A549 (cell line): ENCODE results near the gene PPP4R2. TPM values are rescaled to one million over a fixed set of nuclear protein-coding genes. Genes with fewer than 3 reads are reported as not detected.

ENCODE experiments used
- ATAC-seq, 2 experiments: fragments of 200-7000 bp in 1 of 2; fragments of >200 bp in 1 of 2; cut with Nextera tagmentation in 1 of 2; cut with Tn5 transposase in 1 of 2; 3 replicates each; pipeline versions ENCODE4 v1.8.0 to v1.9.1; 2018 to 2020; ENCODE audit warnings: mild to moderate bottlenecking in 1 of 2, moderate library complexity in 1 of 2
- CTCF ChIA-PET: fragments of 300-600 bp; sonication (Branson Sonifier 250); formaldehyde crosslinking; extraction: SDS; loops from one replicate; lab custom pipeline; 2021; ENCODE audit warnings: antibody characterized with exemption, inconsistent platforms; lab: Yijun Ruan, JAX
- POLR2A ChIA-PET: fragments of 350-600 bp; formaldehyde crosslinking; extraction: SDS; loops from one replicate; lab custom pipeline; 2021; ENCODE audit warnings: antibody characterized with exemption, inconsistent platforms; lab: Yijun Ruan, JAX
- DNase-seq, 2 experiments: peaks; one replicate each; pipeline versions ENCODE4 v3.0.0 to v3.0.0-alpha.2; 2011 to 2016; ENCODE audit warnings: low read depth in 1 of 2, low spot score in 1 of 2
- FAIRE-seq: peaks from 2 replicates; lab custom pipeline; 2011; peaks lifted over from hg19 to GRCh38; lab: Jason Lieb, UNC
- H3K27ac ChIP-seq, 2 experiments: fragments of >200 bp; sonication (Bioruptor Twin); formaldehyde crosslinking; 3 replicates each; pipeline ENCODE4 v1.5.1; 2016 to 2017
- H3K4me1 ChIP-seq: fragments of >200 bp; sonication (Bioruptor Twin); formaldehyde crosslinking; 3 replicates; pipeline ENCODE4 v1.6.1; 2016
- H3K4me2 ChIP-seq: fragments of >200 bp; sonication (Bioruptor Twin); formaldehyde crosslinking; 3 replicates; pipeline ENCODE4 v1.6.1; 2016
- H3K4me3 ChIP-seq: fragments of >200 bp; sonication (Bioruptor Twin); formaldehyde crosslinking; 3 replicates; pipeline ENCODE4 v1.5.1; 2016
- H3K9me3 ChIP-seq: fragments of >200 bp; sonication (Bioruptor Twin); formaldehyde crosslinking; 3 replicates; pipeline ENCODE4 v1.6.1; 2016
- BCL3 ChIP-seq: fragments of >200 bp; sonication (Bioruptor Twin); formaldehyde crosslinking; IDR thresholded peaks from 3 replicates; pipeline ENCODE4 v1.6.1; 2016
- CEBPB ChIP-seq, 2 experiments: fragments of >200 bp in 1 of 2; sonication (Bioruptor Twin) in 1 of 2; formaldehyde crosslinking in 1 of 2; IDR thresholded peaks; 2 replicates each; pipeline ENCODE4 v1.6.1; 2012 to 2016
- E2F6 ChIP-seq: IDR thresholded peaks from 2 replicates; pipeline ENCODE4 v1.6.1; 2012; ENCODE audit warnings: low read depth, borderline replicate concordance
- EHMT2 ChIP-seq: fragments of 200-600 bp; sonication (generic); IDR thresholded peaks from 2 replicates; pipeline ENCODE4 v1.6.1; 2016; ENCODE audit warnings: antibody characterized with exemption, low read depth, mild to moderate bottlenecking, moderate library complexity
- ESRRA ChIP-seq: fragments of 150-350 bp; IDR thresholded peaks from 2 replicates; pipeline ENCODE4 v1.6.1; 2014; ENCODE audit warnings: mild to moderate bottlenecking, low read length, borderline replicate concordance
- FOSB ChIP-seq: fragments of 250-450 bp; sonication (Bioruptor Pico); IDR thresholded peaks from 2 replicates; pipeline ENCODE4 v1.5.0; 2020; ENCODE audit warnings: mild to moderate bottlenecking, moderate library complexity
- HES2 ChIP-seq: fragments of >200 bp; sonication (Bioruptor Twin); formaldehyde crosslinking; IDR thresholded peaks from 2 replicates; pipeline ENCODE4 v1.6.1; 2016
- HMGXB4 ChIP-seq: fragments of 250-450 bp; sonication (Bioruptor Pico); IDR thresholded peaks from 2 replicates; pipeline ENCODE4 v1.5.0; 2021; ENCODE audit warnings: mild to moderate bottlenecking, moderate library complexity, borderline replicate concordance
- HOXA7 ChIP-seq: fragments of 250-450 bp; sonication (Bioruptor Pico); IDR thresholded peaks from 2 replicates; pipeline ENCODE4 v1.5.0; 2020; ENCODE audit warnings: mild to moderate bottlenecking, moderate library complexity
- JUN ChIP-seq, 2 experiments: fragments of >200 bp; sonication (Bioruptor Twin); formaldehyde crosslinking; IDR thresholded peaks; 2 replicates in 1 of 2; 3 replicates in 1 of 2; pipeline ENCODE4 v1.6.1; 2016 to 2017
- KDM1A ChIP-seq: fragments of 200-600 bp; sonication (generic); IDR thresholded peaks from 2 replicates; pipeline ENCODE4 v1.6.1; 2016; ENCODE audit warnings: low read depth, mild to moderate bottlenecking
- KDM5A ChIP-seq: fragments of 200-600 bp; sonication (generic); IDR thresholded peaks from 2 replicates; pipeline ENCODE4 v1.6.1; 2016; ENCODE audit warnings: antibody characterized with exemption, mild to moderate bottlenecking
- MAZ ChIP-seq: fragments of 150-350 bp; IDR thresholded peaks from 2 replicates; pipeline ENCODE4 v1.6.1; 2014; ENCODE audit warnings: antibody characterized with exemption, low read depth, low read length, borderline replicate concordance
- NR3C1 ChIP-seq: fragments of >200 bp; sonication (Bioruptor Twin); formaldehyde crosslinking; IDR thresholded peaks from 3 replicates; pipeline ENCODE4 v1.6.1; 2017
- PBX3 ChIP-seq: IDR thresholded peaks from 2 replicates; pipeline ENCODE4 v1.6.1; 2012
- POLR2A ChIP-seq: IDR thresholded peaks from 2 replicates; pipeline ENCODE4 v1.6.1; 2012; ENCODE audit warnings: mild to moderate bottlenecking, low read length
- RFX5 ChIP-seq: fragments of 450-650 bp; IDR thresholded peaks from 2 replicates; pipeline ENCODE4 v1.7.1; 2014; ENCODE audit warnings: antibody characterized with exemption, mild to moderate bottlenecking, moderate library complexity
- SMC3 ChIP-seq: fragments of >200 bp; sonication (Bioruptor Twin); formaldehyde crosslinking; IDR thresholded peaks from 3 replicates; pipeline ENCODE4 v1.6.1; 2018; ENCODE audit warnings: inconsistent platforms
- SREBF2 ChIP-seq: fragments of 450-650 bp; IDR thresholded peaks from 2 replicates; pipeline ENCODE4 v1.6.1; 2014; ENCODE audit warnings: mild to moderate bottlenecking, moderate library complexity
- TP53 ChIP-seq: fragments of 250-450 bp; sonication (Bioruptor Pico); IDR thresholded peaks from 2 replicates; pipeline ENCODE4 v1.5.0; 2021; ENCODE audit warnings: mild to moderate bottlenecking, moderate library complexity
- ZC3H11A ChIP-seq: fragments of 450-650 bp; IDR thresholded peaks from 2 replicates; pipeline ENCODE4 v1.6.1; 2014; ENCODE audit warnings: antibody characterized with exemption, mild to moderate bottlenecking
- ZNF302 ChIP-seq: fragments of 250-450 bp; sonication (Bioruptor Pico); IDR thresholded peaks from 2 replicates; pipeline ENCODE4 v1.9.0; 2021; ENCODE audit warnings: inconsistent platforms, mild to moderate bottlenecking, moderate library complexity
- ZSCAN20 ChIP-seq: fragments of 250-450 bp; sonication (Bioruptor Pico); IDR thresholded peaks from 2 replicates; pipeline ENCODE4 v1.8.0; 2022; ENCODE audit warnings: mild to moderate bottlenecking, moderate library complexity
- WGBS: methylation state at CpG from one replicate; pipeline ENCODE4 v1.1.6; 2017; ENCODE audit errors: missing lambda C conversion rate; 5-methylcytosine and 5-hydroxymethylcytosine counted together
- polyA plus RNA-seq, 4 experiments: library from polyadenylated mRNA; depleted of rRNA in 3 of 4; stranded (reverse); fragments of >200 nt; fragmentation: RNase III in 1 of 4; extraction: RNeasy Plus Mini Kit Qiagen cat#74134 plus additional on column Dnase treatment in 1 of 4; gene quantifications; 2 replicates in 3 of 4; 3 replicates in 1 of 4; pipeline ENCODE4 v1.2.3, GENCODE V29; 2011 to 2017

The PPP4R2 gene
- polyA plus RNA-seq, 2 of the 4 experiments (the other 2 are of a cell fraction), result 39.3 to 68.4 TPM

- no peak for FAIRE-seq
- TF ChIP-seq JUN (IDR thresholded peaks at IDR 0.05) (no peak), KDM1A (no peak), FOSB (CRISPR knock-in tag) (no peak), MAZ (no peak), ZSCAN20 (CRISPR knock-in tag) (no peak), CEBPB (IDR thresholded peaks at IDR 0.05) (no peak), ESRRA (no peak), SREBF2 (no peak), KDM5A (no peak), TP53 (CRISPR knock-in tag) (no peak), BCL3 (no peak), PBX3 (no peak), EHMT2 (no peak), ZNF302 (no peak), SMC3 (no peak), E2F6 (no peak), POLR2A (no peak), RFX5 (no peak), NR3C1 (no peak), ZC3H11A (no peak)
- no peaks in the 10 kb centered on the region for H3K9me3 ChIP-seq
- 0 out of 3 replicates have a peak, but pooled peaks cover 6% of the 10 kb centered on the region for H3K4me1 ChIP-seq
- no peak overlapping the region for H3K4me3 ChIP-seq
- no peak overlapping the region for H3K27ac ChIP-seq
- 57% methylated on average over 2 of the region's 2 CpGs for WGBS
- CTCF ChIA-PET, result interaction anchor here (1.6 to 3.7 kb wide), 2 partner anchors 10 to 195 kb away, joined by 4 to 16 read pairs; no protein-coding TSS in a partner anchor
- ATAC-seq, result no peak
- DNase-seq, result no peak
- POLR2A ChIA-PET, result no interaction called here
- H3K4me2 ChIP-seq, result no peak overlapping the region
Observed at GRCh38 chr3:73046195-73046594, 49.6 kb downstream of the PPP4R2 start.

GRCh38 chr3:73049319-73049718 lies 52.7 kb downstream of the PPP4R2 start:
- Histone ChIP-seq H3K4me1 (peaks cover 15% of the 10 kb centered on the region; the same call in 1 of the 3 replicates), H3K9me3 (no peaks in the 10 kb centered on the region), H3K27ac (no peak overlapping the region), H3K4me2 (no peak overlapping the region), H3K4me3 (no peak overlapping the region)
- ChIA-PET POLR2A (no interaction called here), CTCF (interaction anchor here (0.6 kb wide), 1 partner anchor 29 kb away, joined by 4 read pairs; no protein-coding TSS in a partner anchor)
- TF ChIP-seq CEBPB (IDR thresholded peaks at IDR 0.05) (no peak), HOXA7 (CRISPR knock-in tag) (no peak), HMGXB4 (CRISPR knock-in tag) (no peak), HES2 (no peak)
- 90% methylated on average over 10 of the region's 10 CpGs for whole genome bisulfite sequencing
- FAIRE-seq (no peak), DNase-seq (no peak), ATAC-seq (no peak)
